Mucosa of descending colon (tissue), 3 donors: ENCODE data around the gene ALDH9A1. TPM values are rescaled to one million over a fixed set of nuclear protein-coding genes. Genes with fewer than 3 reads are reported as not detected.
"Not testable (repeated sequence)": the region's sequence is repeated elsewhere in the genome, so short reads cannot be mapped to it uniquely, and the experiment has no call there.

ENCODE experiments used
- ATAC-seq: fragments of 200-7000 bp; cut with Tn5 transposase; one replicate; pipeline ENCODE4 v1.9.1; 2020; ENCODE audit warnings: mild to moderate bottlenecking, moderate library complexity
- DNase-seq, 3 donors: peaks; one replicate each; pipeline ENCODE4 v3.0.0-alpha.2; 2020
- H3K36me3 ChIP-seq: fragments of 200-600 bp; one replicate; pipeline ENCODE4 v1.8.0; 2021; ENCODE audit warnings: low read depth, mild to moderate bottlenecking
- H3K4me1 ChIP-seq: fragments of 200-600 bp; one replicate; pipeline ENCODE4 v1.8.0; 2021; ENCODE audit warnings: low read depth, mild to moderate bottlenecking
- H3K4me3 ChIP-seq: fragments of 200-600 bp; one replicate; pipeline ENCODE4 v1.8.0; 2021; ENCODE audit warnings: mild to moderate bottlenecking
- H3K9me3 ChIP-seq: fragments of 200-600 bp; one replicate; pipeline ENCODE4 v1.8.0; 2021; ENCODE audit warnings: mild to moderate bottlenecking
- intact Hi-C, 2 donors: fragments of 100-400 bp; cut with DNase I in 1 of 2; cut with micrococcal nuclease in 1 of 2; formaldehyde crosslinking; loops; one replicate each; pipeline versions ENCODE4 v1.11.0 to v1.11.1; 2022; cut with DNase I, micrococcal nuclease
- long read RNA-seq, 2 donors: library from polyadenylated mRNA; unstranded; transcript quantifications; one replicate each; pipeline ENCODE4 v2.0.0, GENCODE V29; 2019 to 2021
- total RNA-seq, 3 donors: library from RNA; stranded (reverse); fragmentation: NEBNext Ultra II Directional in 2 of 3; extraction: Animal tissue kit (Norgen Biotek cat#: 25700) in 2 of 3; gene quantifications; one replicate each; pipeline versions ENCODE4 v1.2.1 to v1.2.4, GENCODE V29; 2021 to 2023
- TF ChIP-seq, protein P1 (sequence below): fragments of 200-600 bp; IDR thresholded peaks from one replicate; pipeline ENCODE4 v1.8.0; 2022; ENCODE audit warnings: antibody characterized with exemption, mild to moderate bottlenecking
- donor health status: DM: no; HTN: no; CAD: no; lungs with moderate emphysema.
- donor health status: DM: no; HTN: no; CAD: no.
- donor health status: DM: no; HTN: yes; CAD: no.

Gene ALDH9A1
- 10 to 100 TPM; 32.6 to 53.1 (median 49.8) TPM for total RNA-seq
- long read RNA-seq, donor 1, transcript ALDH9A1-201 (11 exons, 2,696 nt): major isoform, 87 of 92 reads
- long read RNA-seq, donor 1, partial matches to known transcripts: 4 of 92 reads
- long read RNA-seq, donor 1, other reads (novel, unspliced or antisense): 1 of 92 reads
- long read RNA-seq, donor 2, transcript ALDH9A1-201 (11 exons, 2,696 nt): major isoform, 44 of 44 reads
- long read RNA-seq, donor 2, partial matches to known transcripts: 0 of 44 reads
- long read RNA-seq, donor 2, other reads (novel, unspliced or antisense): 0 of 44 reads

DNA sequence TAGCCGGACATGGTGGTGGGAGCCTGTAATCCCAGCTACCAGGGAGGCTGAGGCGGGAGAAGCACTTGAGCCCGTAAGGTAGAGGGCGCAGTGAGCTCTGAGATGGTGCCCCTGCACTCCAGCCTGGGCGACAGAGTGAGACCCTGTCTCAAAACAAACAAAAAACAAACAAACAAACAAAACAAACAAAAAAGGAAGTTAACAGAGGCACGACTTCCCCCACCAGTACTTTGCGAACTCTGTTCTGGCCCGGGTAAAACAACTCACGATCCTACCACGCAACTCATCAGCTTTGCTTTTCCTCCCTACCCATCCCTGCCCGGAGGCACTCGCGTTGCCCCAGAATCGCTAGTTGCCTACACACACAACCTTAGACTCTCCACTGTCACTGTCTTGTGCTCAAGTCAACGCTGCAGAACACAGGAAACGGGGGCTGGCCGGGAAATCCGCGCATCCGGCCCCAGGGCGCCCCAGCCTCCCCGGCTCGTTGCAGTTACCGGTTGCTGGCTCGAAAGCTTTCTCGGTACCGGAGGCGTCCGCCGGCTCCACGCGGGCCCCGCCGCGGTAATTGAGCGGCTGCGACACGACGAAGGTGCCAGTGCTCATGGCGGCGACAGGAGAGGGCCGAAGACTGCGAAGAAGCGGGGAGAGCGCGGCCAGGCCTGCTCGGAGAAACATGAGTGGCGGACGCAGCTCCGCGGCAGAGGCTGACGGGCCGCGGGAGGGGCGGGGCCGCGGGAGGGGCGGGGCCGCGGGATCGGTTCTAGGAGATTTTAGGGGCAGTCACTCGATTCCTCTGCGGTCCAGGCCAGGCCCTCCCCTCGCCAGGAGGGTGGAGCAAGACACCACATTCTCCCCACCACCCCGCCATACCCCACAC is at the start of gene ALDH9A1:
ALDH9A1 (minus strand) TSS at position 682 of the 880 bp plus-strand sequence; CDS start at position 678, 4 bp downstream.
- TF ChIP-seq, protein P1, sequence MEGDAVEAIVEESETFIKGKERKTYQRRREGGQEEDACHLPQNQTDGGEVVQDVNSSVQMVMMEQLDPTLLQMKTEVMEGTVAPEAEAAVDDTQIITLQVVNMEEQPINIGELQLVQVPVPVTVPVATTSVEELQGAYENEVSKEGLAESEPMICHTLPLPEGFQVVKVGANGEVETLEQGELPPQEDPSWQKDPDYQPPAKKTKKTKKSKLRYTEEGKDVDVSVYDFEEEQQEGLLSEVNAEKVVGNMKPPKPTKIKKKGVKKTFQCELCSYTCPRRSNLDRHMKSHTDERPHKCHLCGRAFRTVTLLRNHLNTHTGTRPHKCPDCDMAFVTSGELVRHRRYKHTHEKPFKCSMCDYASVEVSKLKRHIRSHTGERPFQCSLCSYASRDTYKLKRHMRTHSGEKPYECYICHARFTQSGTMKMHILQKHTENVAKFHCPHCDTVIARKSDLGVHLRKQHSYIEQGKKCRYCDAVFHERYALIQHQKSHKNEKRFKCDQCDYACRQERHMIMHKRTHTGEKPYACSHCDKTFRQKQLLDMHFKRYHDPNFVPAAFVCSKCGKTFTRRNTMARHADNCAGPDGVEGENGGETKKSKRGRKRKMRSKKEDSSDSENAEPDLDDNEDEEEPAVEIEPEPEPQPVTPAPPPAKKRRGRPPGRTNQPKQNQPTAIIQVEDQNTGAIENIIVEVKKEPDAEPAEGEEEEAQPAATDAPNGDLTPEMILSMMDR: no peak
- ATAC-seq: peak; percentile 97
- intact Hi-C loops: loop anchor here in 1 of 2 donors (10.0 kb wide), 1 partner anchor 93 kb away; no protein-coding TSS in a partner anchor
- peak; percentile 90 to 93 (median 92) for DNase-seq
- no peaks in the 10 kb centered on the region for H3K36me3 ChIP-seq
- H3K9me3 ChIP-seq: no peaks in the 10 kb centered on the region
- peaks cover 10% of the 10 kb centered on the region for H3K4me1 ChIP-seq
- peak within 1 kb of the TSS; percentile 63 for H3K4me3 ChIP-seq

DNA sequence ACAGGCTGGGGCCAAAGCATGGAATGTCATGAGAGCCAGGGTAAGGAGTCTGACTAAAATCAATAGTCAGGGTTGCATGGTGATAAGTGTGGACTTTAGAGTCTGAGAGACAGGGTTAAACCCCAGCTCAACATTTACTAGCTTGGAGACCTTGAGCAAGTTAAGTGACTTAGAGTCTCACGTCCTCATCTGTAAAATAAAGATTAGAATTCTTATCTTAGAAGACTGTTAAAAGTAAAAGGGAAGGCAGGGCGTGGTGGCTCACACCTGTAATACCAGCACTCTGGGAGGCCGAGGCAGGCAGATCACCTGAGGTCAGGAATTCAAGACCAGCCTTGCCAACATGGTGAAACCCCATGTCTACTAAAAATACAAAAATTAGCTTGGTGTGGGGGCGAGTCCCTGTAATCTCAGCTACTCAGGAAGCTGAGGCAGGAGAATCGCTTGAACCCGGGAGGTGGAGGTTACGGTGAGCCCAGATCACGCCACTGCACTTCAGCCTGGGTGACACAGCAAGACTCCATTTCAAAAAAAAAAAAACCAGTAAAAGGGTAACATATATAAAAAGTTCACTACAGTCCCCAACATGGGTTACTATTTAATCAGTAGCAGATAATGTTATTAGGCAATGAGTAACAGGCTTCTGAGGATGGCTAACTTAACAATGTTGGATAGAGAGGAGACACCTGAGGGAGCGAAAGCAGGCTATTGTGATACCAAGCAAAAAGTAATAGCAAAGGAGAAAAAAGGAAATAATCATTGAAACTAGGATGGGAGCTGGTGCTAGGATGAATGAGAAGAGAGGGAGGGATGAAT is 49.5 kb upstream of the ALDH9A1 start:
- peak in 2 of 3 donors; percentile 52 to 57 for DNase-seq

DNA sequence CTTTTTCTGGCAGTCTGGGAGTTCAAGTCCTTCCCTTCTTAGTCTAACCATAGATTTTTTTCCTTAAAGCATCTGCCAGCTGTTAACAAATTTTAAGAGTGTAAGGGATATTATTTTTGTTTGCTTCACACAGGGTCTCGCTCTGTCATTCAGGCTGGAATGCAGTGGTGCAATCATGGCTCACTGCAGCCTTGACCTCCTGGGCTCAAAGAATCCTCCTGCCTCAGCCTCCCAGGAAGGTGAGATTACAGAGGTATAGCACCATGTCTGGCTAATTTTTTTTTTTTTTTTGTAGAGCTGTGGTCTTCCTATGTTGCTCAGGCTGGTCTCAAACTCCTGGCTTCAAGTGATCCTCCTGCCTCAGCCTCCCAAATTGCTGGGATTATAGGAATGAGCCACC is 46.6 kb upstream of the ALDH9A1 start:
- H3K9me3 ChIP-seq, DNase-seq, ATAC-seq, H3K4me1 ChIP-seq, H3K4me3 ChIP-seq, intact Hi-C loops: not testable (repeated sequence)
- peaks cover 17% of the 10 kb centered on the region for H3K36me3 ChIP-seq

More for the DNA sequence above, 49.5 kb upstream of the ALDH9A1 start:
- TF ChIP-seq, protein P1: no peak
- intact Hi-C loops: no loop called here
- peak; percentile 95 for ATAC-seq
- H3K36me3 ChIP-seq: peaks cover 6% of the 10 kb centered on the region
- no peaks in the 10 kb centered on the region for H3K9me3 ChIP-seq
- H3K4me1 ChIP-seq: peaks cover 7% of the 10 kb centered on the region
- H3K4me3 ChIP-seq: no peak overlapping the region

DNA sequence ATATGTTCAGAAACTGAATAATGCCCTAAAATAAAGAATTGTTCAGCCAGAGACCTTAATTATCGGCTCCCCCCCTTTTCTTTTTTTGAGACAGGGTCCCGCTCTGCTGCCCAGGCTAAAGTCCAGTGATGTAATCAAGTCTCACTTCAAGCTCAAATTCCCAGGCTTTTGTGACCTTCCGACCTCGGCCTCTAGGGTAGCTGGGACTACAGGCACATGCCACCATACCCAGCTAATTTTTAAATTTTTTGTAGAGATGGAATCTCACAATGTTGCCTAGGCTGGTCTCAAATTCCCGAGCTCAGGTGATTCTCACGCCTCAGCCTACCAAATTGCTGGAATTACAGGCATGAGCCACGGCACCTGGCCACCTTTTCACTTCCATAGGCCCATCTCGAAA is 43.8 kb upstream of the ALDH9A1 start:
- TF ChIP-seq, protein P1: no peak
- ATAC-seq (no peak), DNase-seq (no peak)
- Histone ChIP-seq H3K9me3 (no peaks in the 10 kb centered on the region), H3K4me3 (no peak overlapping the region), H3K36me3 (peaks cover 17% of the 10 kb centered on the region), H3K4me1 (no peaks in the 10 kb centered on the region)
- intact Hi-C loops: no loop called here

DNA sequence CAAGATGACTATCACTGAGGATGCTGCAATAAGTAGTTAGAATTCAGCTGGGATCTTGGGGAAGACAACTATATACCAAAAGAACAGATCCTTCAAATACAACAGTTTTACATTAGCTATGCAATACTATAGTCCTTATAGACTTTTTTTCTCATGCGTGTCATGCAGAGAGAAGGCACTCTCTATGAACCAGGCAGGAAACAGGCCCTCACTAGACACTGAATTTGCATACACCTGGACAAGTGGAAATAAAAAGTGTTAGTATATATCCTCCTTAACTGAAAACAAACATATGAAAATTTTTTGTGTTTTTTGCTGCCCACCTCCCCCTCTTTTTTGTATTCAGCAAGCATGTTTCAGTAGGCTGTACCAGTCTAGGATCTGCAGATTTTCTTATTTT is 40.4 kb upstream of the ALDH9A1 start:
- intact Hi-C loops: no loop called here
- peaks cover 14% of the 10 kb centered on the region for H3K36me3 ChIP-seq
- H3K4me3 ChIP-seq: no peak overlapping the region
- no peaks in the 10 kb centered on the region for H3K4me1 ChIP-seq
- TF ChIP-seq, protein P1: no peak
- H3K9me3 ChIP-seq: no peaks in the 10 kb centered on the region
- ATAC-seq (peak; percentile 38), DNase-seq (no peak)
